GM06990 (cell line): ENCODE data around the gene KLRC4.

Experiments used
- DNase-seq: peaks from one replicate; pipeline ENCODE4 v3.0.0-alpha.2; 2011; ENCODE audit not compliant: insufficient read length; ENCODE audit errors: extremely low read depth
- H3K27me3 ChIP-seq: replicated peaks from 2 replicates; pipeline ENCODE4 v1.6.0; 2011; ENCODE audit warnings: low read length; ENCODE audit not compliant: control insufficient read depth, insufficient read depth
- H3K36me3 ChIP-seq: 2 replicates; pipeline ENCODE4 v1.5.1; 2011; ENCODE audit warnings: low read length; ENCODE audit not compliant: control insufficient read depth, insufficient read depth
- H3K4me3 ChIP-seq: replicated peaks from 2 replicates; pipeline ENCODE4 v1.5.1; 2011; ENCODE audit warnings: low read depth, mild to moderate bottlenecking, control low read depth, low read length
- CTCF ChIP-seq: IDR thresholded peaks from 2 replicates; pipeline ENCODE4 v1.5.1; 2011; ENCODE audit warnings: low read length, control low read depth, mild to moderate bottlenecking, inconsistent platforms; ENCODE audit not compliant: insufficient read depth, poor library complexity, severe bottlenecking

KLRC4 gene

GRCh38 chr12:10409392-10409791, at the start of gene KLRC4:
KLRC4 (minus strand) TSS chr12:10409757; CDS start chr12:10409575, 182 bp downstream.
- DNase-seq, result no peak
- TF ChIP-seq CTCF, result no peak
- Histone ChIP-seq H3K27me3 (no peaks in the 10 kb centered on the region), H3K36me3 (no peaks in the 10 kb centered on the region), H3K4me3 (no peak within 1 kb of the TSS)

- TF ChIP-seq CTCF, result no peak
- H3K27me3 ChIP-seq, result no peaks in the 10 kb centered on the region
- no peak for DNase-seq
- H3K4me3 ChIP-seq, result no peak overlapping the region
- no peaks in the 10 kb centered on the region for H3K36me3 ChIP-seq
Measured at GRCh38 chr12:10457760-10458159, 48.2 kb upstream of the KLRC4 start.

DNA sequence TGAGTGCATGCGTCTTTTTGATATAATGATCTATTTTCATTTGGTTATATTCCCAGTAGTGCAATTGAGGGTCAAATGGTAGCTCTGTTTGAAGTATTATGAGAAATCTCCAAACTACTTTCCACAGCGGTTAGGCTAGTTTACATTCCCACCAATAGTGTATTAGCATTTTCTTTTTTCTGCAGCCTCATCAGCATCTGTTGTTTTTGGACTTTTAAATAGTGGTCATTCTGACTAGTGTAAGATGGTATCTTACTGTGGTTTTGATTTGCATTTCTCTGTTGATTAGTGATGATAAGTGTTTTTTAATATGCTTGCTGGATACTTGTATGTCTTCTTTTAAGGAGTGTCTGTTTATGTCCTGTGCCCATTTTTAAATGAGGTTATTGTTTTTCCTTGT, 47.3 kb upstream of the KLRC4 start:
- no peak for DNase-seq

DNA sequence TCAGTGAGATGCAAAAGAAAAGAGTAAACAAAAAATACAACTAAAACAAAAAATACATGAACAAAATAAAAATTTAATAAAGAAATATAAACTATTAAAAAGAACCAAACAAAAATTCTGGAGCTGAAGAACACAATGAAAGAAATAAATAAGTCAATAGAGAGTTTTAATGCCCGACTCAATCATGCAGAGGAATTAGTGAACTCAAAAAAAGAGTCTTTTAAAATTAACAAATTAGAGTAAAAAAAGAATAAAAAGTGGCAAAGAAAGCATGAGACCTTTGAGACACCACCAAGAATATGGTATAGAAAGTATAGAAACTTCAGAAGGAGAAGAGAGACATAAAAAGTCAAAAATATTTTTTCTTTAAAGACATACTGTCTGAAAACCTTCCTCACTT, 46.2 kb upstream of the KLRC4 start:
- no peak for DNase-seq
- no peaks in the 10 kb centered on the region for H3K36me3 ChIP-seq
- no peak for TF ChIP-seq CTCF

More for the DNA sequence above, 47.3 kb upstream of the KLRC4 start:
- Histone ChIP-seq H3K4me3 (no peak overlapping the region), H3K27me3 (no peaks in the 10 kb centered on the region), H3K36me3 (no peaks in the 10 kb centered on the region)
- TF ChIP-seq CTCF, result no peak

DNA sequence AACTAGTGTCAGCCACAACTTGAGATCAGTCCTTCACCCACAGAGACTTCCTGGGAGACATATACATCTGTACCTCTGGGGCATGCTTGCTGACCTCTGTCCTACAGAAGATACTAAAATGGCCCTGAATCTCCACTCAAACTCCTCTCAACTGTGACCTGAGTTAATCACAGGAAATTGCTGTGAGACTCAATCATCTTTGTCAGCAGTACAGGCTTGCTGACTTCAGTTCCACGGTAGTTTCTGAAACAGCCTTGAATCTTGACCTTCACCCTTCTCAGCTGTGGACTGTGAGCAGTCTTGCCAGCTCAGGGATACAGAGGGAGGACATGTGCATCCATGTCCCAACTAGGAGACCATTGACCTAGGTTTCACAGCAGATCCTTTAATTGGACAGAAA, 45.0 kb upstream of the KLRC4 start:
- H3K27me3 ChIP-seq, result no peaks in the 10 kb centered on the region
- no peak for DNase-seq
- no peaks in the 10 kb centered on the region for H3K36me3 ChIP-seq
- no peak overlapping the region for H3K4me3 ChIP-seq
- no peak for TF ChIP-seq CTCF

More for the DNA sequence above, 46.2 kb upstream of the KLRC4 start:
- H3K27me3 ChIP-seq, result no peaks in the 10 kb centered on the region
- no peak overlapping the region for H3K4me3 ChIP-seq

DNA sequence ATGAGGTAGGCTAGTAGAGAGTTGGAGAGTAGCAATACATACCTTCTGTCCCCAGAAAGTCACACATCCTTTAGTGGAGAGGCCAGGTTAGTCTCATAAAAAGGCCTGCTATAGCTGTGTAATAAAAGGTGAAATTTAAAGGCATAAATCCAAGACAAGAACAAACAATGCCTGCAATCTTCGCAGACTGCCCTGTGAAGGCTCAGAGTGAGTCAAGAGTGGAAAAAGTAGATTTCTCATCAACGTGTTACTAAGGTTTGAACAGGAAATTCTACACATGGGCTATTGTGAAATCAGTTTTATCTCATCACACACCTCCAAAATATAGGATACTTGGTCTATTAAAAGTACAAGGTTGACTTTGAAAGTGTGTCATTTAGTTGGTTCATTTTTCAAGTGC, 43.6 kb upstream of the KLRC4 start, which contains the start of gene KLRC1:
Gene KLRC1, minus strand, starts transcription at position 222 of the 400 bp plus-strand sequence. CDS start 2,221 bp downstream, outside the sequence.
- Histone ChIP-seq H3K27me3 (no peaks in the 10 kb centered on the region), H3K36me3 (no peaks in the 10 kb centered on the region), H3K4me3 (no peak within 1 kb of the TSS)
- DNase-seq, result no peak
- TF ChIP-seq CTCF, result no peak
